H1 (cell line): ENCODE measurements around the gene CHST10.
"Not testable (repeated sequence)": the region's sequence is repeated elsewhere in the genome, so short reads cannot be mapped to it uniquely, and the experiment has no call there.

Experiments
- CREB1 ChIP-seq: IDR thresholded peaks from 2 replicates; pipeline ENCODE4 v1.6.1; 2012; ENCODE audit warnings: inconsistent platforms
- GABPA ChIP-seq: IDR thresholded peaks from 2 replicates; pipeline ENCODE4 v1.6.1; 2011; ENCODE audit warnings: mild to moderate bottlenecking, low read length, moderate library complexity, borderline replicate concordance; ENCODE audit not compliant: insufficient read depth
- POLR2A ChIP-seq, 2 experiments: IDR thresholded peaks; 1 replicate in 1 of 2; 2 replicates in 1 of 2; pipeline ENCODE4 v1.6.1; 2011; ENCODE audit warnings: low read depth in 2 of 2, low read length in 2 of 2, mild to moderate bottlenecking in 2 of 2; ENCODE audit errors: control extremely low read depth in 1 of 2
- RAD21 ChIP-seq, 2 experiments: IDR thresholded peaks in 1 of 2; conservative IDR thresholded peaks in 1 of 2; 2 replicates each; pipeline ENCODE4 v1.6.1; 2011; ENCODE audit warnings: low read depth in 2 of 2, low read length in 2 of 2, improper control_type of control experiment in 1 of 2, inconsistent platforms in 1 of 2, mild to moderate bottlenecking in 1 of 2, moderate library complexity in 1 of 2
- ZNF274 ChIP-seq: IDR thresholded peaks from 2 replicates; pipeline ENCODE4 v1.7.0; 2012; ENCODE audit warnings: low read length, borderline replicate concordance; ENCODE audit errors: extremely low read depth
- TF ChIP-seq, protein P1 (sequence below), 3 experiments: IDR thresholded peaks; 1 replicate in 2 of 3; 2 replicates in 1 of 3; pipeline versions ENCODE4 v1.5.1 to v1.6.1; 2011; ENCODE audit warnings: low read length in 3 of 3, mild to moderate bottlenecking in 3 of 3, inconsistent platforms in 2 of 3, low read depth in 1 of 3, moderate library complexity in 1 of 3; ENCODE audit not compliant: insufficient read depth in 1 of 3; ENCODE audit errors: control extremely low read depth in 1 of 3
- TF ChIP-seq, protein P2 (sequence below): IDR thresholded peaks from 2 replicates; pipeline ENCODE4 v1.6.1; 2012; ENCODE audit warnings: inconsistent platforms

DNA sequence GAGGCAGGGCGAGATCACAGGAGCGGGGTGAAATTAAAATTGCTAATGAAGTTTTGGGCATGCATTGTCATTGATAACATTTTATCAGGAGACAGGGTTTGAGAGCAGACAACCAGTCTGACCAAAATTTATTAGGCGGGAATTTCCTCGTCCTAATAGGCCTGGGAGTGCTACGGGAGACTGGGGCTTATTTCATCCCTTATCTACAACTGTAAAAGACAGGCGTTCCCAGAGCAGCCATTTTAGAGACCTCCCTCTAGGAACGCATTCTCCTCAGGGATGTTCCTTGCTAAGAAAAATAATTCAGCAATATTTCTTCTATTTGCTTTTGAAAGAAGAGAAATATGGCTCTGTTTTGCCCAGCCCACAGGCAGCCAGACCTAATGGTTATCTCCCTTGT is 55.2 kb downstream of the CHST10 start:
- TF ChIP-seq, protein P1, sequence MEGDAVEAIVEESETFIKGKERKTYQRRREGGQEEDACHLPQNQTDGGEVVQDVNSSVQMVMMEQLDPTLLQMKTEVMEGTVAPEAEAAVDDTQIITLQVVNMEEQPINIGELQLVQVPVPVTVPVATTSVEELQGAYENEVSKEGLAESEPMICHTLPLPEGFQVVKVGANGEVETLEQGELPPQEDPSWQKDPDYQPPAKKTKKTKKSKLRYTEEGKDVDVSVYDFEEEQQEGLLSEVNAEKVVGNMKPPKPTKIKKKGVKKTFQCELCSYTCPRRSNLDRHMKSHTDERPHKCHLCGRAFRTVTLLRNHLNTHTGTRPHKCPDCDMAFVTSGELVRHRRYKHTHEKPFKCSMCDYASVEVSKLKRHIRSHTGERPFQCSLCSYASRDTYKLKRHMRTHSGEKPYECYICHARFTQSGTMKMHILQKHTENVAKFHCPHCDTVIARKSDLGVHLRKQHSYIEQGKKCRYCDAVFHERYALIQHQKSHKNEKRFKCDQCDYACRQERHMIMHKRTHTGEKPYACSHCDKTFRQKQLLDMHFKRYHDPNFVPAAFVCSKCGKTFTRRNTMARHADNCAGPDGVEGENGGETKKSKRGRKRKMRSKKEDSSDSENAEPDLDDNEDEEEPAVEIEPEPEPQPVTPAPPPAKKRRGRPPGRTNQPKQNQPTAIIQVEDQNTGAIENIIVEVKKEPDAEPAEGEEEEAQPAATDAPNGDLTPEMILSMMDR (IDR thresholded peaks at IDR 0.05; ENCODE audit: control extremely low read depth in 1 of 3, insufficient read depth in 1 of 3, low read depth in 1 of 3, low read length in 3 of 3): not testable (repeated sequence)
- TF ChIP-seq ZNF274; RAD21 (IDR thresholded peaks at IDR 0.05 in 1 of 2, conservative IDR thresholded peaks at IDR 0.05 in 1 of 2; ENCODE audit: low read depth in 2 of 2, low read length in 2 of 2); POLR2A (IDR thresholded peaks at IDR 0.05; ENCODE audit: control extremely low read depth in 1 of 2, low read depth in 2 of 2, low read length in 2 of 2); CREB1; GABPA: not testable (repeated sequence)
- TF ChIP-seq, protein P2, sequence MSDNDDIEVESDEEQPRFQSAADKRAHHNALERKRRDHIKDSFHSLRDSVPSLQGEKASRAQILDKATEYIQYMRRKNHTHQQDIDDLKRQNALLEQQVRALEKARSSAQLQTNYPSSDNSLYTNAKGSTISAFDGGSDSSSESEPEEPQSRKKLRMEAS: not testable (repeated sequence)
